Parathyroid adenoma (tissue), 2 donors: ENCODE measurements around the gene AUTS2.
A peak's percentile ranks its signal among the peaks of the same experiment; 100 is the strongest.

Experiments used
- H2AFZ ChIP-seq: fragments of 300-600 bp; sonication (generic); one replicate; pipeline ENCODE4 v1.7.0; 2017; ENCODE audit warnings: antibody characterized with exemption, mild to moderate bottlenecking
- H3K27ac ChIP-seq: fragments of 300-600 bp; sonication (generic); one replicate; pipeline ENCODE4 v1.7.0; 2017
- H3K27me3 ChIP-seq: fragments of 300-600 bp; sonication (generic); one replicate; pipeline ENCODE4 v1.7.0; 2017; ENCODE audit warnings: low read length; ENCODE audit not compliant: control insufficient read depth, insufficient read depth
- H3K36me3 ChIP-seq: fragments of 300-600 bp; sonication (generic); one replicate; pipeline ENCODE4 v1.7.0; 2017; ENCODE audit warnings: low read length; ENCODE audit not compliant: control insufficient read depth, insufficient read depth
- H3K4me1 ChIP-seq: fragments of 300-600 bp; sonication (generic); one replicate; pipeline ENCODE4 v1.7.0; 2017; ENCODE audit warnings: control low read depth
- H3K4me2 ChIP-seq: fragments of 300-600 bp; sonication (generic); one replicate; pipeline ENCODE4 v1.7.0; 2017; ENCODE audit warnings: low read length
- H3K4me3 ChIP-seq: fragments of 300-600 bp; sonication (generic); one replicate; pipeline ENCODE4 v1.7.0; 2017; ENCODE audit warnings: low read depth, low read length
- H3K79me2 ChIP-seq: fragments of 300-600 bp; sonication (generic); one replicate; pipeline ENCODE4 v1.7.0; 2017; ENCODE audit warnings: control low read depth
- H3K9ac ChIP-seq: fragments of 300-600 bp; sonication (generic); one replicate; pipeline ENCODE4 v1.7.0; 2017; ENCODE audit warnings: mild to moderate bottlenecking
- H3K9me3 ChIP-seq: fragments of 300-600 bp; sonication (generic); one replicate; pipeline ENCODE4 v1.7.0; 2017; ENCODE audit warnings: low read length; ENCODE audit not compliant: control insufficient read depth
- CTCF ChIP-seq: fragments of 300-600 bp; sonication (generic); IDR thresholded peaks from one replicate; pipeline ENCODE4 v1.7.0; 2017; ENCODE audit warnings: antibody characterized with exemption, mild to moderate bottlenecking
- donor health status: primary hyperparathyroidism.

AUTS2 gene

GRCh38 chr7:70781922-70782311 is 1183.6 kb downstream of the AUTS2 start:
- no peak overlapping the region for H3K4me2 ChIP-seq
- no peaks in the 10 kb centered on the region for H3K36me3 ChIP-seq
- TF ChIP-seq CTCF: no peak

GRCh38 chr7:70782796-70783195 is 1184.5 kb downstream of the AUTS2 start:
- Histone ChIP-seq H3K4me3 (no peak overlapping the region), H3K4me1 (no peaks in the 10 kb centered on the region), H3K79me2 (no peaks in the 10 kb centered on the region), H3K36me3 (no peaks in the 10 kb centered on the region), H3K9me3 (no peaks in the 10 kb centered on the region), H3K27ac (no peak overlapping the region), H3K4me2 (no peak overlapping the region), H2AFZ (no peak overlapping the region), H3K27me3 (no peaks in the 10 kb centered on the region), H3K9ac (no peak overlapping the region)
- no peak for TF ChIP-seq CTCF

More at GRCh38 chr7:70781922-70782311, 1183.6 kb downstream of the AUTS2 start:
- Histone ChIP-seq H3K9me3 (no peaks in the 10 kb centered on the region), H3K9ac (no peak overlapping the region), H3K27ac (no peak overlapping the region), H3K4me3 (no peak overlapping the region), H2AFZ (no peak overlapping the region), H3K79me2 (no peaks in the 10 kb centered on the region), H3K27me3 (no peaks in the 10 kb centered on the region), H3K4me1 (no peaks in the 10 kb centered on the region)

GRCh38 chr7:70785427-70785826 is 1187.2 kb downstream of the AUTS2 start:
- Histone ChIP-seq H3K36me3 (no peaks in the 10 kb centered on the region), H3K27ac (no peak overlapping the region), H3K27me3 (no peaks in the 10 kb centered on the region), H3K4me3 (no peak overlapping the region), H3K4me2 (no peak overlapping the region), H3K9ac (no peak overlapping the region), H3K79me2 (no peaks in the 10 kb centered on the region), H2AFZ (no peak overlapping the region), H3K9me3 (no peaks in the 10 kb centered on the region), H3K4me1 (no peaks in the 10 kb centered on the region)
- TF ChIP-seq CTCF: no peak

GRCh38 chr7:70786076-70786475 is 1187.8 kb downstream of the AUTS2 start:
- Histone ChIP-seq H3K9ac (no peak overlapping the region), H2AFZ (no peak overlapping the region), H3K4me3 (no peak overlapping the region), H3K9me3 (no peaks in the 10 kb centered on the region), H3K36me3 (no peaks in the 10 kb centered on the region), H3K4me1 (no peaks in the 10 kb centered on the region), H3K4me2 (no peak overlapping the region), H3K27ac (no peak overlapping the region), H3K79me2 (no peaks in the 10 kb centered on the region), H3K27me3 (no peaks in the 10 kb centered on the region)
- TF ChIP-seq CTCF: no peak

- Histone ChIP-seq H3K4me1 (no peaks in the 10 kb centered on the region), H3K79me2 (no peaks in the 10 kb centered on the region), H3K4me2 (peak overlapping the region; percentile 52), H2AFZ (peak overlapping the region; percentile 9), H3K4me3 (peak overlapping the region; percentile 32), H3K9me3 (no peaks in the 10 kb centered on the region), H3K9ac (no peak overlapping the region), H3K27me3 (no peaks in the 10 kb centered on the region), H3K27ac (no peak overlapping the region), H3K36me3 (no peaks in the 10 kb centered on the region)
- TF ChIP-seq CTCF: no peak
Measured at GRCh38 chr7:70787286-70787685, 1189.0 kb downstream of the AUTS2 start.
